GM18951 (cell line): ENCODE results near the gene CCDC174.

Experiments used
- POLR2A ChIP-seq: IDR thresholded peaks from 4 replicates; pipeline ENCODE4 v1.6.1; 2011; ENCODE audit warnings: mild to moderate bottlenecking; ENCODE audit not compliant: insufficient read length, insufficient read depth; ENCODE audit errors: extremely low read depth
- in situ Hi-C: fragments of 300-500 bp; cut with MboI; formaldehyde crosslinking; loops from one replicate; pipeline ENCODE4 v1.12.0; 2022; ENCODE audit warnings: low sequenced_read_pairs, mixed read lengths, inconsistent platforms; ENCODE audit not compliant: unreplicated experiment

Gene CCDC174

DNA sequence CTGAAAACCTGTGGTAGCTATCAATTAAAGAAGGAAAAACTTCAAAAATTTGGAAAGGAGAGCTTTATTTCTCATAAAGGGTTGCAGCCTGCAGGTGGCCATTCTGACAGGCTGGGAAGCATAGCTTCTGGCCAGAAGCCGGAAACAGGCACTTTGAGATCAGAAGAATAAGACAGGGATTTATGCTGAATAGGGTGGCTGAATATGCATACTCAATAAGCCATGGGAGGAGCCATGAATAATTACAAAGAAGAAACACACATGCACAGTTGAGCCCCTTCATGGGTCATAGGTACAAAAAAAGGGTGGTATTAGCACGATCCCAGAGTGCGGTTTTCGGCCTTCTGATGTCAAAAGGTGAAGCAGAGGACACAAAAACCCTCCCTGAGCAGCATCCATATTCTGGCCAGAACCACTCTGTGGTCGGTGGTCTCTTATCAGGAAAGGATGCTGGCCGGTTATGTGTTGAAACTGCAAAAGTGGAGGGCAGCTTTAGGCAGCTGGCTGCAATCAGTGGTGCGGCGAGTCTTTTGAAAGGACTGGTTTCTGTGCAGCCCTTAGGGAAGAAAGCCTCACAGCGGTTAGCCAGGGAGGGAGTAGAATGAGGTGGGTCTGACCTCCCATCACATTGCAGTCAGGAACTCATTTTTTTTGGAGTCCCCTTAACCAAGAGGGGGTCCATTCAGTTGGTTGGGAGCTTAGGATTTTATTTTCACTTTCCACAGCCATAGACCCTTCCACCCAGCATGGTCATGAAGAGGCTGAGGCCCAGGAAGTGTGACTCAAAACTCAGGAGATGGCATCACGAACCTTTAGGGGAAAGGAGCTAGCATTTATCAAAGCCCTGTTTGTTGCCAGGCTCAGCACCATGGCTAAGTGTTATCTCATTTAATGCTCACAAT is 34.7 kb upstream of the CCDC174 start:
- in situ Hi-C loops: no loop called here
- no peak for TF ChIP-seq POLR2A

DNA sequence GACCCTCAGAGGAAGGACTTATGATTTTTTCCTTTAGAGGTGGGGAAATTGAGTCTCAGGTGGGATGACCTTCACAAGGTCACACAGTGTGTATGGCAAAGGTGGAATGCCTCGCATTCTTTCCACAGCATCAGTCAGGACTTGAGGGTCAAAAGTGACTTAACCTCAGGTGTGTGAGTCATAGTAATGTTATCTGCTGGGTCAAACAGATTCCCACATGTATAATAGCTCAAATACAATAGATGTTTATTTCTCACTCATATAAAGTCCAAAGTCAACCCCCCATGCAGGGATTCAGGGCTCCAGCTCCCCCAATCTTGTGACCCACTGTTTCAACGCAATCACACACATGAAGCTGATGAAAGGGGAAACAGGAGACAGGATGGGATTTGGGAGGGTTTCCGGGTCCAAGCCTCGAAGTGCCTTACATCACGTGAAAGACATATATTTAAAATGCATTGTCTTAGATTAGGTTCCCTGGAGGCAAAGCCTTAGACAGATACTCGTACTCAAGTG is 34.0 kb upstream of the CCDC174 start:
- in situ Hi-C loops: no loop called here
- no peak for TF ChIP-seq POLR2A

DNA sequence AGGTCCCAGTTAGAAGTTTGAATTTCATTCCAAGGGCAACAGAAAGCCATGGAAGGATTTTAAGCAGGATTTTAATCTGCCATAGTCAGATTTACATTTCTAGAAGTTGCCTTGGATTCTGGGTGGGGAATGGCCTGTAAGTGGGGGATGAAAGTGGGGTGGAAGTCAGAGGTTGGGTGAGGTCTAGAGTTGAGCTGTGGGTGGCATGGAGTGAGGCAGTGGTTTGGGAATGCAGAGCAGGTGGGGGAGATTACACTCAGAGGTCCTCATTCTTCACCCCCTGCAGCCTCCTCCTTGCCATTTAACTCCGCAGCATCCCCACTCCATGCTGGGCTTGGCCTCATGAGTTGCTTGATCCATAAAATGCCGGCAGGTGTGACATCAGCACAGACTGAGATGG is 32.0 kb upstream of the CCDC174 start:
- no peak for TF ChIP-seq POLR2A
- in situ Hi-C loops: no loop called here

DNA sequence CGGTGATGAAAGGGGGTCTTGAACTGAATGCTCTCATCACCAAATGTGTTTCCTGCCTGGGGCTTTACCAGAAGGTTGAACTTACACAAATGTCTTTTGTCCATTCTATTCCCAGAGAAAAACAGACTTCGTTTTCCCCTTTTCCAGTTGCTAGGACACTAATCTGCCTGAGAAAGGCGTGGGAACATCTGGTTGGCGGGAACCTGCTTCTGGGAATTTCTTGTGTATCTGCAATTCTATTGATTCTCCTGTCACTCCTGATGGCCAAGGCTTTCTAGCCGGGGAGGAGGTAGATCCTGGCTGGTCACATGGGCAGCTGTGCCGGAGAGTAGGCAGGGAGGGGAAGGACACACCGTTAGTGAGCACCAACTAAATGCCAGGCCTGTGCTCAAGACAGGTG is 31.1 kb upstream of the CCDC174 start:
- in situ Hi-C loops: no loop called here
- TF ChIP-seq POLR2A: no peak

DNA sequence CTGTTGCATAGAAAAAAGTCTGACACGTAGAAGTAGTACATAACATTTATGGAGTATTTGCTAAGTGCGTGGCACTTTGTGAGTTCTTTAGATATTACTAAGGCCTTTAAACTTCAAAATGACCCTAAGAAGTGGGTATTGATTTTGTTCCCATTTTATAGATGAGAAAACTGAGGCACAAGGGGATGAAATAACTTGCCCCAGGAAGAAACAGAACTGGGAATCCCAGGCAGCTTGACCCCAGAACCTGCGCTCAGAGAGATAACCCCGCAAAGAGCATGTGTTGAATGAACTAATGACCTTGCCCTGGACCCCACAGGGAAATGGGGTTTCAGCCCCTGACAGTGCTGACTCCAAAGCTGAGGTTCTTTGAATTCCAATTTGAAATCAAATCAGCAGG is 30.5 kb upstream of the CCDC174 start:
- no peak for TF ChIP-seq POLR2A
- in situ Hi-C loops: no loop called here

DNA sequence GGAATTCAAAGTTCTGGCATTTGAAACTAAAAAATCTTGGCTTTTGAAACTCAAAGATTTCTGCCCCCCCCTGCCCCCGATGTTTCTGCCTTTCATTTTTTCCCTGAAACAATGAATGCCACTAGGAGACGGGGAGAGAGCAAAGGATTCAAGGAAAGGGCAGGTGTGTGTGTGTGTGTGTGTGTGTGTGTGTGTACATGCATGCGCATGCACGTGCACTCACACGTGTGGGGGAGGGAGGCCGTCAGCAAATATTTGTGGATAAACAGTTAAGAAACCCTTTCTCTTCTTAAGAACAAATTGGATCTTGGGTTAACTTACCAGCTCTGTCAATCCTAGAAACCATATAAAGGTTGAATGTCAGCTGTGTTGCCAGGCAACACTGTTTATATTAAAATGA is 29.2 kb upstream of the CCDC174 start:
- in situ Hi-C loops: no loop called here
- no peak for TF ChIP-seq POLR2A

DNA sequence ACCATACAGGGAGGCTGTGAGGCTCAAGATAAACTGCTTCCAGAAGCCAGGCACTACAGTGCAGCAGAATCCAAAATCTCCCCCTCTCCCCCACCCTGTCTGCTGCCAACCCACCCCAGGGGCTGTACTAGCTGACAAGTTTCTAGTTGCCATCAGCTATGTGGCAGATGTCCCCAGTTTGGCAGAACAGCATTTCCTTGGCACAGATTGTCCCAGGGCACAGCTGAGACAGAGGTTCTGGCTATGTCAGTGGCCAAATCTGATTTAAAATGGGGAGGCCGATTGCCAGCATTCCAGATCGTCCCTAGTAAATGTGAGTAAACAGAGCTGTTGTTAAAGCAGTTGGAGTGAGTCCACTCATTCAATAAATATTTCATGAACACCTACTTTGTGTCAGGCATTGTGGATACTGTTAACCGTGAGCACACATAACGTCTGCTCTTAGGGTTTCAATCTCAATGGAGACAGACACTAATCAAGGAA is 28.0 kb upstream of the CCDC174 start:
- in situ Hi-C loops: no loop called here
- TF ChIP-seq POLR2A: no peak

DNA sequence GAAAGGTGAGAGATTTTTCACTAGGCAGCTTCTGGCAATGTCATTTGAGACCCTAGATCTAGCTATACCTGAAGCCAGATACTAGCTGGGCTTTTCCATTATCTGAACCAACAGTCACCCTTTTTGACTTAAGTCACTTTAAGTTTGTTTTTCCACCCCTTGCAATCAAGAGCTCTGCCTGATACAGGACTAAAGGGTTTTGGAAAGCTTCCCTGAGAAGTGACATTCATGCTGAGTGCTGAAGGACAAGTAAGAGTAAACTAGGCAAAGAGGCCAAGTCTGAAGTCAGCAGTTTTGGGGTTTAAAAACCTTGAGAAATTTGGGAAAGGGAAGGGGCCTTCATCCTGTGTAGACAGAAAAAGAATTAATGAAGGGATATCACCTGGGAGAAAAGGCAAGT is 27.1 kb upstream of the CCDC174 start:
- no peak for TF ChIP-seq POLR2A
- in situ Hi-C loops: no loop called here

DNA sequence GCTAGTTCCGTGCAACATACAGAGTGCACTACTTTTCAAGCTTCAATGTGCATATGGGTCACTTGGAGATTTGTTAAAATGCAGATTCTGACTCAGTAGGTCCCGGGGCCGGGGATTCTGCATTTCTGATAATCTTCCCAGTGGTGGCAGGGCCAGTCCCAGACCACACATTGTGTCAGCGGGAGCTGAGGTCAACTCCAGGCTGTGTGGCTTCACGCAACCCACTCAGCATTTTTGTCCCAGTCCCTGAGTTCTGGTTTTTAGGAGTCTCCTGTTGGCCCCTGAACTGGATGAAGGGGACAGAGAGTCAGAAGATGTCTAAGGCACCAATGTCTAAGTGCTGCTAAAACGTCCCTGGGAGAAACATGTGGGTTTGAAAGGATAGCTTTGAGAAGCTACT is 26.1 kb upstream of the CCDC174 start:
- no peak for TF ChIP-seq POLR2A

DNA sequence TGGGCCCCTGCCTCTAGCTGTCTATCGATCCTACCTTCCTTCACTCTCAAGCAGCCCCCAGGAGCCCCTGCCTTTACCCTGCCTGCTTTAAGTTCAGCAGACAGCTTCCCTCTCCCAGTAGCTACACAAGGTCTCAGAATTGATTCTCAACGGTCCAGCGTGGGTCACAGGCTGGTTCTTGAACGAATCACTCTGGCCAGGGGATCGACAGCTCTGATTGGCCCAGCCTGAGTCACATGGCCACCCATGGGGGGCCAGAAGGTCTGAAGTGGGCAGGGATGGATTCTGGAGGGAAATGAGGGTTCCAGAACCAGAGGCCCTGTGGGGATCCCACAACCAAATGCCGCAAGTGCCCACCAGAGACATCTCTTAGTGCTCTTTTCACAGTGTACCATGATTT is 23.7 kb upstream of the CCDC174 start:
- in situ Hi-C loops: no loop called here
- no peak for TF ChIP-seq POLR2A

More for the DNA sequence above, 26.1 kb upstream of the CCDC174 start:
- in situ Hi-C loops: no loop called here

DNA sequence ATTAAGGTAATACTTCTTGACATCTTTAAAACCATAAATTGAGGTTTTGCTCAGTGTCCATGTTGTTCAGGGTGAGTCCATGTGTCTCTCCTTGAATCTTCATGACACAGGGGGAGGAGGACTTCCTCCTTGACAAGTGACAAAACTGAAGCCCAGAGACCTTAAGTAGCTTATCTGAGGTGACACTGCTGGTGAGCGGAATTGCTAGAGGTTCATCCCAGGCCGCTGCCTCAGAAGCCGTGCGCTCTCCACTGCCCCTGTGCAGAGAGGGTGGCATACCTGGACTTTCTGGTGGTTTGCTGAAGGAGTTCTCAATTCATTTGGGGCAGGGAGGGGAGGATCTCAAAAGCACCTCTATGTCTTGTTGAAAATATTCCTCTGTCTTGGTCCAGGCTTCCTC is 23.2 kb upstream of the CCDC174 start:
- TF ChIP-seq POLR2A: no peak
- in situ Hi-C loops: no loop called here

DNA sequence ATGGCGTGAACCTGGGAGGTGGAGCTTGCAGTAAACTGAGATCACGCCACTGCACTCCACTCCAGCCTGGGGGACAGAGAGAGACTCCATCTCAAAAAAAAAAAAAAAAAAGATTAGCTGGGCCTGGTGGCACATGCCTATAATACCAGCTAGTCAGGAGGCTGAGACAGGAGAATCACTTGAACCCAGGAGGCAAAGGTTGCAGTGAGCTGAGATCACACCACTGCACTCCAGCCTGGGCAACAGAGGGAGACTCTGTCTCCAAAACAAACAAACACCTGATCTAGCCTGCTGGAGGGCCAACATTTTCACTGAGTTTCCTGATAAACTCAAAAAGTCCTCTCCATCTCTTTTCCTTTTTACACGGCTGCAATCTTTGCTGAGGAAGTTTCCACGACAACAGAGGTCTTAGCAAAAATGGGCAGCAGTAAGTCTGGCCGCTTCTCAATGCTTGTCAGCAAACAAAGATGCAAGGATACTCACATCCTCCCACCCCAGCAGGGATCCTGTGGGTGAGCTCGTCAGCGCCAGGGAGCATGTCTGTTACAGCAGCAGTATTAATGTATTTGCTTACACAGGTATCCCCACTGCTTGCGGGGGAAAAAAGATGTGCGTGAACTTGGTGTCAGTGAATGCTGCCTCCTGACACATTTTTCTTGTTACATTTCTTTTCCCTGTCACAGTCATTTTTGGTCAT is 21.0 kb upstream of the CCDC174 start:
- TF ChIP-seq POLR2A: no peak
- in situ Hi-C loops: loop anchor here (10.0 kb wide), 1 partner anchor 294 kb away; no protein-coding TSS in a partner anchor

DNA sequence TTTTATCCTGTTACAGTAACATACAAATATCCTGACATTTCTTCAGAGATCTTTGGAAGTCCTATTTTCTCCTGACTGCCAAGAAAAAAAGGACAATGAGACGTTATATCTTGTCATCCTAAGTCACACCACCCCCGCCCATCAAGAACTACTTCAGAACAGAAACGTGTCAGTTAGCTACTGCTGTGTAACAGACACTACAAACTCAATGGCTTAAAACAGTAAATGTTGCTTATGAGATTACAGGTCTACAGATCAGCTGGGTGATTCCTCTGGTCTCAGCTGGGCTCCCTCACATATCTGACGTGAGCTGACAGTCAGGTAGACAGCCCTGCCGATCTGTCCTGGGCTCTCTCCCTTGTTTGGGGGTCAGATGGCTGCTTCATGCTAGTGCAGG is 20.5 kb upstream of the CCDC174 start:
- no peak for TF ChIP-seq POLR2A
- in situ Hi-C loops: loop anchor here (10.0 kb wide), 1 partner anchor 294 kb away; no protein-coding TSS in a partner anchor
